Thyroid gland (tissue), 4 donors: ENCODE data around the gene ZNF786.

Experiments used
- CTCF ChIP-seq, 6 experiments: fragments of 200-600 bp in 3 of 6; fragments of 450-650 bp in 3 of 6; sonication (generic) in 3 of 6; IDR thresholded peaks; one replicate each; pipeline ENCODE4 v1.5.1; 2016 to 2019; ENCODE audit warnings: antibody characterized with exemption in 6 of 6, mild to moderate bottlenecking in 2 of 6, inconsistent platforms in 1 of 6, moderate library complexity in 1 of 6
- POLR2A ChIP-seq, 2 donors: fragments of 450-650 bp; IDR thresholded peaks; one replicate each; pipeline ENCODE4 v1.6.1; 2017; ENCODE audit warnings: antibody characterized with exemption in 2 of 2, mild to moderate bottlenecking in 2 of 2, moderate library complexity in 1 of 2

GRCh38 chr7:149125189-149125862, 34.8 kb upstream of the ZNF786 start:
- TF ChIP-seq CTCF (IDR thresholded peaks at IDR 0.05) = no peak
- no peak for TF ChIP-seq POLR2A (IDR thresholded peaks at IDR 0.05)
